ENCODE measurements around the gene MAP3K15.

MAP3K15 gene

GRCh38 chrX:19388741-19389140, 126.6 kb downstream of the MAP3K15 start:
- TF ChIP-seq POU2F2 (IDR thresholded peaks at IDR 0.05; ENCODE audit: low read depth, low read length) (no peak), PAX5 (IDR thresholded peaks at IDR 0.05; ENCODE audit: insufficient read depth, low read length, severe bottlenecking) (no peak), SPI1 (IDR thresholded peaks at IDR 0.05; ENCODE audit: low read depth, low read length) (no peak), TAF1 (IDR thresholded peaks at IDR 0.05; ENCODE audit: low read depth, low read length) (no peak), POLR2AphosphoS5 (IDR thresholded peaks at IDR 0.05; ENCODE audit: low read depth, low read length) (no peak), POLR2A (IDR thresholded peaks at IDR 0.05; ENCODE audit: low read depth, low read length) (no peak)
- FAIRE-seq (no peak), DNase-seq (ENCODE audit: insufficient read length, low spot score) (no peak)

- TF ChIP-seq POLR2AphosphoS5 (IDR thresholded peaks at IDR 0.05; ENCODE audit: low read depth, low read length) (no peak), PAX5 (IDR thresholded peaks at IDR 0.05; ENCODE audit: insufficient read depth, low read length, severe bottlenecking) (no peak), SPI1 (IDR thresholded peaks at IDR 0.05; ENCODE audit: low read depth, low read length) (no peak), TAF1 (IDR thresholded peaks at IDR 0.05; ENCODE audit: low read depth, low read length) (no peak), POU2F2 (IDR thresholded peaks at IDR 0.05; ENCODE audit: low read depth, low read length) (no peak), POLR2A (IDR thresholded peaks at IDR 0.05; ENCODE audit: low read depth, low read length) (no peak)
- no peak for DNase-seq (ENCODE audit: insufficient read length, low spot score)
- FAIRE-seq = no peak
These were observed 127.1 kb downstream of the MAP3K15 start for GRCh38 chrX:19388064-19388679.

GRCh38 chrX:19386679-19387078, 128.6 kb downstream of the MAP3K15 start:
- DNase-seq (ENCODE audit: insufficient read length, low spot score) = no peak
- no peak for TF ChIP-seq TAF1 (IDR thresholded peaks at IDR 0.05; ENCODE audit: low read depth, low read length)
- TF ChIP-seq PAX5 (IDR thresholded peaks at IDR 0.05; ENCODE audit: insufficient read depth, low read length, severe bottlenecking) = no peak
- no peak for TF ChIP-seq POU2F2 (IDR thresholded peaks at IDR 0.05; ENCODE audit: low read depth, low read length)
- no peak for TF ChIP-seq SPI1 (IDR thresholded peaks at IDR 0.05; ENCODE audit: low read depth, low read length)
- TF ChIP-seq POLR2A (IDR thresholded peaks at IDR 0.05; ENCODE audit: low read depth, low read length) = no peak
- TF ChIP-seq POLR2AphosphoS5 (IDR thresholded peaks at IDR 0.05; ENCODE audit: low read depth, low read length) = no peak
- no peak for FAIRE-seq

- TF ChIP-seq SPI1 (IDR thresholded peaks at IDR 0.05; ENCODE audit: low read depth, low read length) (no peak), POU2F2 (IDR thresholded peaks at IDR 0.05; ENCODE audit: low read depth, low read length) (no peak), PAX5 (IDR thresholded peaks at IDR 0.05; ENCODE audit: insufficient read depth, low read length, severe bottlenecking) (no peak), POLR2AphosphoS5 (IDR thresholded peaks at IDR 0.05; ENCODE audit: low read depth, low read length) (no peak), POLR2A (IDR thresholded peaks at IDR 0.05; ENCODE audit: low read depth, low read length) (no peak), TAF1 (IDR thresholded peaks at IDR 0.05; ENCODE audit: low read depth, low read length) (no peak)
- DNase-seq (ENCODE audit: insufficient read length, low spot score) = no peak
- FAIRE-seq = no peak
These were observed 132.7 kb downstream of the MAP3K15 start for GRCh38 chrX:19382555-19383145.

GRCh38 chrX:19381326-19381725, 134.0 kb downstream of the MAP3K15 start:
- no peak for DNase-seq (ENCODE audit: insufficient read length, low spot score)
- FAIRE-seq = no peak
- TF ChIP-seq SPI1 (IDR thresholded peaks at IDR 0.05; ENCODE audit: low read depth, low read length) (no peak), POU2F2 (IDR thresholded peaks at IDR 0.05; ENCODE audit: low read depth, low read length) (no peak), TAF1 (IDR thresholded peaks at IDR 0.05; ENCODE audit: low read depth, low read length) (no peak), PAX5 (IDR thresholded peaks at IDR 0.05; ENCODE audit: insufficient read depth, low read length, severe bottlenecking) (no peak), POLR2AphosphoS5 (IDR thresholded peaks at IDR 0.05; ENCODE audit: low read depth, low read length) (no peak), POLR2A (IDR thresholded peaks at IDR 0.05; ENCODE audit: low read depth, low read length) (no peak)

GRCh38 chrX:19377799-19378198, 137.5 kb downstream of the MAP3K15 start:
- FAIRE-seq (no peak), DNase-seq (ENCODE audit: insufficient read length, low spot score) (no peak)
- no peak for TF ChIP-seq TAF1 (IDR thresholded peaks at IDR 0.05; ENCODE audit: low read depth, low read length)
- TF ChIP-seq POLR2AphosphoS5 (IDR thresholded peaks at IDR 0.05; ENCODE audit: low read depth, low read length) = no peak
- no peak for TF ChIP-seq SPI1 (IDR thresholded peaks at IDR 0.05; ENCODE audit: low read depth, low read length)
- no peak for TF ChIP-seq POU2F2 (IDR thresholded peaks at IDR 0.05; ENCODE audit: low read depth, low read length)

GRCh38 chrX:19375546-19375945, 139.8 kb downstream of the MAP3K15 start:
- TF ChIP-seq POLR2AphosphoS5 (IDR thresholded peaks at IDR 0.05; ENCODE audit: low read depth, low read length) = no peak
- no peak for TF ChIP-seq SPI1 (IDR thresholded peaks at IDR 0.05; ENCODE audit: low read depth, low read length)
- TF ChIP-seq POLR2A (IDR thresholded peaks at IDR 0.05; ENCODE audit: low read depth, low read length) = no peak
- TF ChIP-seq TAF1 (IDR thresholded peaks at IDR 0.05; ENCODE audit: low read depth, low read length) = no peak
- TF ChIP-seq POU2F2 (IDR thresholded peaks at IDR 0.05; ENCODE audit: low read depth, low read length) = no peak
- TF ChIP-seq PAX5 (IDR thresholded peaks at IDR 0.05; ENCODE audit: insufficient read depth, low read length, severe bottlenecking) = no peak
- DNase-seq (ENCODE audit: insufficient read length, low spot score) = no peak
- FAIRE-seq = no peak

- peak; percentile 70 for FAIRE-seq
- TF ChIP-seq POLR2AphosphoS5 (IDR thresholded peaks at IDR 0.05; ENCODE audit: low read depth, low read length) (no peak), POLR2A (IDR thresholded peaks at IDR 0.05; ENCODE audit: low read depth, low read length) (no peak), POU2F2 (IDR thresholded peaks at IDR 0.05; ENCODE audit: low read depth, low read length) (no peak), SPI1 (IDR thresholded peaks at IDR 0.05; ENCODE audit: low read depth, low read length) (no peak), PAX5 (IDR thresholded peaks at IDR 0.05; ENCODE audit: insufficient read depth, low read length, severe bottlenecking) (no peak), TAF1 (IDR thresholded peaks at IDR 0.05; ENCODE audit: low read depth, low read length) (no peak)
These were observed 141.9 kb downstream of the MAP3K15 start for GRCh38 chrX:19373351-19373891.

GRCh38 chrX:19372547-19373331, 142.6 kb downstream of the MAP3K15 start:
- DNase-seq (ENCODE audit: insufficient read length, low spot score) = no peak
- no peak for TF ChIP-seq SPI1 (IDR thresholded peaks at IDR 0.05; ENCODE audit: low read depth, low read length)
- TF ChIP-seq POU2F2 (IDR thresholded peaks at IDR 0.05; ENCODE audit: low read depth, low read length) = no peak
- TF ChIP-seq POLR2AphosphoS5 (IDR thresholded peaks at IDR 0.05; ENCODE audit: low read depth, low read length) = no peak
- TF ChIP-seq POLR2A (IDR thresholded peaks at IDR 0.05; ENCODE audit: low read depth, low read length) = no peak
- no peak for TF ChIP-seq PAX5 (IDR thresholded peaks at IDR 0.05; ENCODE audit: insufficient read depth, low read length, severe bottlenecking)
- no peak for TF ChIP-seq TAF1 (IDR thresholded peaks at IDR 0.05; ENCODE audit: low read depth, low read length)
- peak; percentile 64 for FAIRE-seq

More at GRCh38 chrX:19373351-19373891, 141.9 kb downstream of the MAP3K15 start:
- no peak for DNase-seq (ENCODE audit: insufficient read length, low spot score)
